IMR-90 (cell line): Measurements from ENCODE around the gene HOXC10. TPM values are rescaled to one million over a fixed set of nuclear protein-coding genes. Genes with fewer than 3 reads are reported as not detected.

Experiments
- ATAC-seq: fragments of 200-7000 bp; cut with Tn5 transposase; 2 replicates; pipeline ENCODE4 v1.9.1; 2020; ENCODE audit warnings: low read depth, mild to moderate bottlenecking, moderate library complexity
- BruUV-seq: library from RNA; stranded (reverse); fragments of 400-500 nt; replicated peaks from 2 replicates; lab custom pipeline; 2021; lab: Mats Ljungman, UMichigan
- CTCF ChIA-PET: fragments of 300-600 bp; formaldehyde crosslinking; extraction: SDS; loops from one replicate; lab custom pipeline; 2021; ENCODE audit warnings: antibody characterized with exemption; lab: Yijun Ruan, JAX
- POLR2A ChIA-PET: fragments of 300-600 bp; sonication (Branson Sonifier 250); formaldehyde crosslinking; loops from one replicate; lab custom pipeline; 2022; ENCODE audit warnings: antibody characterized with exemption; ENCODE audit not compliant: unreplicated experiment; lab: Charles Lee
- DNase-seq: peaks from one replicate; pipeline ENCODE4 v3.0.0; 2013
- H2AFZ ChIP-seq: replicated peaks from 2 replicates; pipeline ENCODE3; 2013; ENCODE audit warnings: low read length, mild to moderate bottlenecking; ENCODE audit not compliant: poor library complexity
- H2AK5ac ChIP-seq: 2 replicates; pipeline ENCODE4 v1.6.1; 2013; ENCODE audit warnings: low read depth, low read length, inconsistent platforms
- H2AK9ac ChIP-seq: replicated peaks from 2 replicates; pipeline ENCODE3; 2013; ENCODE audit warnings: mild to moderate bottlenecking, low read depth, low read length, moderate library complexity; ENCODE audit not compliant: poor library complexity
- H2BK120ac ChIP-seq: 2 replicates; pipeline ENCODE4 v1.6.1; 2013; ENCODE audit warnings: low read depth, low read length, inconsistent platforms
- H2BK15ac ChIP-seq: 3 replicates; pipeline ENCODE4 v1.6.1; 2013; ENCODE audit warnings: low read depth, low read length, inconsistent platforms
- H2BK20ac ChIP-seq: 2 replicates; pipeline ENCODE4 v1.6.1; 2013; ENCODE audit warnings: low read depth, mild to moderate bottlenecking, inconsistent platforms, low read length, moderate library complexity
- H2BK5ac ChIP-seq: 2 replicates; pipeline ENCODE4 v1.6.1; 2013; ENCODE audit warnings: mild to moderate bottlenecking, low read depth, low read length, inconsistent platforms; ENCODE audit not compliant: poor library complexity, severe bottlenecking
- H3K14ac ChIP-seq: replicated peaks from 2 replicates; pipeline ENCODE4 v1.6.1; 2013; ENCODE audit warnings: low read depth, low read length, inconsistent platforms
- H3K18ac ChIP-seq: 2 replicates; pipeline ENCODE4 v1.6.1; 2013; ENCODE audit warnings: low read depth, low read length, control low read depth
- H3K23ac ChIP-seq: 2 replicates; pipeline ENCODE4 v1.6.1; 2013; ENCODE audit warnings: low read depth, low read length, inconsistent platforms
- H3K27ac ChIP-seq: 2 replicates; pipeline ENCODE4 v1.5.1; 2013; ENCODE audit warnings: mild to moderate bottlenecking, control low read depth, low read length; ENCODE audit not compliant: insufficient read depth
- H3K27me3 ChIP-seq: 2 replicates; pipeline ENCODE4 v1.6.1; 2013; ENCODE audit warnings: low read length; ENCODE audit not compliant: control insufficient read depth, insufficient read depth
- H3K36me3 ChIP-seq: 2 replicates; pipeline ENCODE4 v1.6.1; 2013; ENCODE audit warnings: low read length, mixed read lengths; ENCODE audit not compliant: control insufficient read depth, insufficient read depth
- H3K4ac ChIP-seq: 2 replicates; pipeline ENCODE4 v1.6.1; 2013; ENCODE audit warnings: low read depth, low read length, inconsistent platforms
- H3K4me1 ChIP-seq: 2 replicates; pipeline ENCODE4 v1.6.1; 2013; ENCODE audit warnings: low read length, mixed read lengths; ENCODE audit not compliant: control insufficient read depth, insufficient read depth
- H3K4me2 ChIP-seq: 2 replicates; pipeline ENCODE4 v1.6.1; 2013; ENCODE audit warnings: low read depth, mild to moderate bottlenecking, control low read depth, low read length, moderate library complexity
- H3K4me3 ChIP-seq: 2 replicates; pipeline ENCODE4 v1.5.1; 2013; ENCODE audit warnings: low read depth, mild to moderate bottlenecking, control low read depth, low read length, moderate library complexity; ENCODE audit not compliant: insufficient read depth
- H3K56ac ChIP-seq: 2 replicates; pipeline ENCODE4 v1.6.1; 2013; ENCODE audit warnings: low read length, inconsistent platforms; ENCODE audit not compliant: insufficient read depth; ENCODE audit errors: extremely low read depth
- H3K79me1 ChIP-seq, 2 experiments: 2 replicates each; pipeline ENCODE4 v1.6.1; 2013; ENCODE audit warnings: low read length in 2 of 2, inconsistent platforms in 1 of 2, low read depth in 1 of 2
- H3K9ac ChIP-seq: 2 replicates; pipeline ENCODE4 v1.6.1; 2013; ENCODE audit warnings: low read depth, low read length, control low read depth
- H3K9me1 ChIP-seq: 2 replicates; pipeline ENCODE4 v1.6.1; 2013; ENCODE audit warnings: low read length, inconsistent platforms; ENCODE audit not compliant: insufficient read depth
- H3K9me3 ChIP-seq: 2 replicates; pipeline ENCODE4 v1.6.1; 2013; ENCODE audit warnings: low read length; ENCODE audit not compliant: control insufficient read depth, insufficient read depth
- H4K20me1 ChIP-seq: 2 replicates; pipeline ENCODE4 v1.6.1; 2013; ENCODE audit warnings: low read length, inconsistent platforms; ENCODE audit not compliant: insufficient read depth
- H4K5ac ChIP-seq: 2 replicates; pipeline ENCODE4 v1.6.1; 2013; ENCODE audit warnings: mild to moderate bottlenecking, low read depth, low read length, control low read depth
- H4K8ac ChIP-seq, 2 experiments: 2 replicates each; pipeline ENCODE4 v1.6.1; 2013; ENCODE audit warnings: low read depth in 2 of 2, low read length in 2 of 2, control low read depth in 1 of 2, inconsistent platforms in 1 of 2
- H4K91ac ChIP-seq: 2 replicates; pipeline ENCODE4 v1.6.1; 2013; ENCODE audit warnings: low read depth, low read length, inconsistent platforms; ENCODE audit not compliant: insufficient read depth
- CEBPB ChIP-seq: IDR thresholded peaks from 2 replicates; pipeline ENCODE4 v1.6.1; 2012; ENCODE audit warnings: low read depth, low read length, improper control_type of control experiment
- RCOR1 ChIP-seq: IDR thresholded peaks from 2 replicates; pipeline ENCODE4 v1.6.1; 2012; ENCODE audit warnings: mild to moderate bottlenecking, low read length, improper control_type of control experiment; ENCODE audit not compliant: insufficient replicate concordance
- WGBS, 2 experiments: methylation state at CpG; one replicate each; pipeline versions ENCODE4 v1.1.5 to v1.1.7; 2013; ENCODE audit warnings: missing lambda C conversion rate in 2 of 2; ENCODE audit not compliant: insufficient read length in 1 of 2; ENCODE audit errors: extremely low coverage in 2 of 2; 5-methylcytosine and 5-hydroxymethylcytosine counted together
- dilution Hi-C: fragments of 300-500 bp; cut with HindIII; formaldehyde crosslinking; loops from one replicate; pipeline ENCODE4 v1.14.3; 2018; ENCODE audit warnings: low sequenced_read_pairs; ENCODE audit not compliant: unreplicated experiment
- in situ Hi-C: fragments of 300-500 bp; cut with MboI; formaldehyde crosslinking; loops from 3 replicates; pipeline ENCODE4 v1.14.3; 2019; ENCODE audit warnings: low sequenced_read_pairs, inconsistent platforms, mixed read lengths
- intact Hi-C: fragments of 100-400 bp; cut with micrococcal nuclease; formaldehyde crosslinking; loops from 2 replicates; pipeline ENCODE4 v1.10.0; 2022
- polyA plus RNA-seq, 3 experiments: library from polyadenylated mRNA; depleted of rRNA; stranded (reverse); fragments of >200 nt; gene quantifications; 2 replicates each; pipeline ENCODE4 v1.2.3, GENCODE V29; 2012; ENCODE audit warnings: low replicate concordance in 1 of 3
- total RNA-seq: library from RNA; depleted of rRNA; stranded (reverse); fragments of >200 nt; gene quantifications from 2 replicates; pipeline ENCODE4 v1.2.3, GENCODE V29; 2012

Gene HOXC10
- total and polyA plus RNA-seq, 2 of the 4 experiments (the other 2 are of a cell fraction): 0.15 TPM; not detected in 1

GRCh38 chr12:54030889-54031471 is 46.0 kb downstream of the HOXC10 start:
- no peaks in the 10 kb centered on the region for H3K36me3 ChIP-seq
- DNase-seq: peak; percentile 19
- no peak overlapping the region for H2BK15ac ChIP-seq
- no peak overlapping the region for H3K27ac ChIP-seq
- dilution Hi-C loops: no loop called here
- no peak overlapping the region for H2AFZ ChIP-seq
- H2BK5ac ChIP-seq: no peak overlapping the region
- WGBS, 2 experiments: 0% methylated on average over 3 of the region's 46 CpGs; no CpG with 5 or more reads in 1 of the 2 experiments
- H3K9ac ChIP-seq: no peak overlapping the region
- H4K5ac ChIP-seq: no peak overlapping the region
- H2BK20ac ChIP-seq: no peak overlapping the region
- peaks cover 11% of the 10 kb centered on the region for H3K9me3 ChIP-seq
- no peaks in the 10 kb centered on the region for H3K9me1 ChIP-seq
- TF ChIP-seq RCOR1 (no peak), CEBPB (peak; percentile 54)
- intact Hi-C loops: no loop called here
- H3K4me1 ChIP-seq: no peaks in the 10 kb centered on the region
- no peak overlapping the region for H2AK5ac ChIP-seq
- peaks cover 86% of the 10 kb centered on the region for H3K27me3 ChIP-seq
- no peak overlapping the region for H4K91ac ChIP-seq
- no peak overlapping the region for H3K18ac ChIP-seq
- no peak for ATAC-seq
- BruUV-seq: no TSS peak
- POLR2A ChIA-PET: no interaction called here
- in situ Hi-C loops: no loop called here
- H2AK9ac ChIP-seq: peak overlapping the region; percentile 1
- H3K23ac ChIP-seq: no peak overlapping the region
- no peak overlapping the region for H3K4ac ChIP-seq
- H3K4me3 ChIP-seq: no peak overlapping the region
- no peaks in the 10 kb centered on the region for H3K79me1 ChIP-seq
- no peak overlapping the region for H3K14ac ChIP-seq
- H3K4me2 ChIP-seq: 0 out of 2 replicates have a peak overlapping the region, but pooled peaks have one; percentile 27
- CTCF ChIA-PET: no interaction called here
- no peaks in the 10 kb centered on the region for H4K20me1 ChIP-seq
- H3K56ac ChIP-seq: no peak overlapping the region
- no peak overlapping the region for H2BK120ac ChIP-seq
- no peak overlapping the region for H4K8ac ChIP-seq
